Measurements from ENCODE around the gene NRXN3.

NRXN3 gene

GRCh38 chr14:78764645-78765044, 594.5 kb downstream of the NRXN3 start:
- ATAC-seq (ENCODE audit: low read depth) (peak; percentile 28; the same call in 2 of the 3 replicates), DNase-seq (ENCODE audit: low spot score) (no peak)
- Histone ChIP-seq H3K9me3 (ENCODE audit: severe bottlenecking) (no peaks in the 10 kb centered on the region), H3K36me3 (ENCODE audit: low read depth) (no peaks in the 10 kb centered on the region), H3K4me3 (ENCODE audit: severe bottlenecking) (no peak overlapping the region), H3K27ac (ENCODE audit: poor library complexity, severe bottlenecking) (peak overlapping the region; percentile 46), H3K27me3 (ENCODE audit: insufficient read depth, poor library complexity, severe bottlenecking) (no peaks in the 10 kb centered on the region), H3K4me1 (ENCODE audit: insufficient read depth, poor library complexity, severe bottlenecking) (peaks cover 20% of the 10 kb centered on the region)
- TF ChIP-seq CTCF (IDR thresholded peaks at IDR 0.05; ENCODE audit: poor library complexity, severe bottlenecking): no peak

- no peak for DNase-seq (ENCODE audit: low spot score)
- TF ChIP-seq CTCF (IDR thresholded peaks at IDR 0.05; ENCODE audit: poor library complexity, severe bottlenecking): no peak
- Histone ChIP-seq H3K4me3 (ENCODE audit: severe bottlenecking) (no peak overlapping the region), H3K27ac (ENCODE audit: poor library complexity, severe bottlenecking) (no peak overlapping the region), H3K9me3 (ENCODE audit: severe bottlenecking) (no peaks in the 10 kb centered on the region), H3K27me3 (ENCODE audit: insufficient read depth, poor library complexity, severe bottlenecking) (no peaks in the 10 kb centered on the region), H3K36me3 (ENCODE audit: low read depth) (no peaks in the 10 kb centered on the region), H3K4me1 (ENCODE audit: insufficient read depth, poor library complexity, severe bottlenecking) (peaks cover 14% of the 10 kb centered on the region)
- no peak for ATAC-seq (ENCODE audit: low read depth)
Measured at GRCh38 chr14:78767436-78767835, 597.3 kb downstream of the NRXN3 start.

GRCh38 chr14:78782551-78782950, 612.4 kb downstream of the NRXN3 start:
- Histone ChIP-seq H3K9me3 (ENCODE audit: severe bottlenecking) (no peaks in the 10 kb centered on the region), H3K4me1 (ENCODE audit: insufficient read depth, poor library complexity, severe bottlenecking) (peaks cover 15% of the 10 kb centered on the region), H3K27me3 (ENCODE audit: insufficient read depth, poor library complexity, severe bottlenecking) (no peaks in the 10 kb centered on the region), H3K36me3 (ENCODE audit: low read depth) (no peaks in the 10 kb centered on the region), H3K4me3 (ENCODE audit: severe bottlenecking) (no peak overlapping the region), H3K27ac (ENCODE audit: poor library complexity, severe bottlenecking) (no peak overlapping the region)
- no peak for TF ChIP-seq CTCF (IDR thresholded peaks at IDR 0.05; ENCODE audit: poor library complexity, severe bottlenecking)
- DNase-seq (ENCODE audit: low spot score) (no peak), ATAC-seq (ENCODE audit: low read depth) (no peak)

GRCh38 chr14:78785265-78785664, 615.1 kb downstream of the NRXN3 start:
- Histone ChIP-seq H3K9me3 (ENCODE audit: severe bottlenecking) (no peaks in the 10 kb centered on the region), H3K4me3 (ENCODE audit: severe bottlenecking) (no peak overlapping the region), H3K27ac (ENCODE audit: poor library complexity, severe bottlenecking) (no peak overlapping the region), H3K27me3 (ENCODE audit: insufficient read depth, poor library complexity, severe bottlenecking) (no peaks in the 10 kb centered on the region), H3K36me3 (ENCODE audit: low read depth) (no peaks in the 10 kb centered on the region), H3K4me1 (ENCODE audit: insufficient read depth, poor library complexity, severe bottlenecking) (peaks cover 19% of the 10 kb centered on the region)
- ATAC-seq (ENCODE audit: low read depth) (no peak), DNase-seq (ENCODE audit: low spot score) (no peak)
- TF ChIP-seq CTCF (IDR thresholded peaks at IDR 0.05; ENCODE audit: poor library complexity, severe bottlenecking): no peak

GRCh38 chr14:78788467-78789360, 618.5 kb downstream of the NRXN3 start:
- Histone ChIP-seq H3K27me3 (ENCODE audit: insufficient read depth, poor library complexity, severe bottlenecking) (no peaks in the 10 kb centered on the region), H3K4me3 (ENCODE audit: severe bottlenecking) (no peak overlapping the region), H3K9me3 (ENCODE audit: severe bottlenecking) (no peaks in the 10 kb centered on the region), H3K27ac (ENCODE audit: poor library complexity, severe bottlenecking) (peak overlapping the region; percentile 62), H3K36me3 (ENCODE audit: low read depth) (no peaks in the 10 kb centered on the region), H3K4me1 (ENCODE audit: insufficient read depth, poor library complexity, severe bottlenecking) (peaks cover 19% of the 10 kb centered on the region)
- no peak for TF ChIP-seq CTCF (IDR thresholded peaks at IDR 0.05; ENCODE audit: poor library complexity, severe bottlenecking)
- DNase-seq (ENCODE audit: low spot score) (no peak), ATAC-seq (ENCODE audit: low read depth) (peak; percentile 99)

All from RWPE2 (cell line).